ENCODE measurements around the gene IL17RB.

DNA sequence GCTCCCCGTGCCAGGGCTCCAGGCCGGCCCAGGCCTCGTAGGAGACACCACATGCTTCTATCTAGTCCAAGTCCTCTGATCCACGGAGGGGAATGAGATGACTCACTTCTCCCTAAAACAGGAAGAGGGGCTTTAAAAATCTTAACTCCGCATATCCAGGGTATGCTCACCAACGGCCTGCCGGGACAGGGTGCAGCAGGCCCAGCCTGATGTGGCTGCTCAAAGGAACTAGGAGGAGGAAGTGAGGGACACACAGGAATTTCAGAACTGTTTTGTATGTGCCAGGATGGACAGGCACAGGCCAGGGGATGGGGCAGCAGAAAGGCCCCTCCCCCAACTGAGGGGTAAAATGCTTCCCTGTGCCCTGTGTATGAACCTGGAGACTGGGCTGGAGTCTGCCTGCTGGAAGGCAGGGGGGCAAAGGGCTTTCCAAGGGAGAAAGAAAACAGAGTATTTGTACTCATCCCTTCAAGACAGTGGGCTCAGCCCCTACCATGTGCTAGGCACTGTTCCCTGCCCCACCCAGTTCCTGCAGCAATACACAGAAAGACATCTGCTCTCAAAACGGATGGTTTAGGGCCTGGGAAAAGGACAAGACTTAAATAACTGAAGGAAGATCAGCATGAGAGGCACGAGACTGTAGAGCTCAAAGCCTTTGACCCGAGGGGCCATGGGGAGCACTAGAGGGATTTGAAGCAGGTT lies 22.3 kb upstream of the IL17RB start:
- no peak for TF ChIP-seq CEBPB (IDR thresholded peaks at IDR 0.05)
- TF ChIP-seq EP300 (IDR thresholded peaks at IDR 0.05; ENCODE audit: borderline replicate concordance): no peak
- no peak for TF ChIP-seq CREB1 (IDR thresholded peaks at IDR 0.05; ENCODE audit: low read depth)

Data from Ishikawa (cell line).